AG10803 (cell line): ENCODE data around the gene IMPACT.

Experiments
- DNase-seq: peaks from one replicate; pipeline ENCODE4 v3.0.0; 2010; ENCODE audit warnings: low read depth
- H3K4me3 ChIP-seq: 2 replicates; pipeline ENCODE4 v1.5.1; 2011; ENCODE audit warnings: mild to moderate bottlenecking, low read length, control low read depth
- TF ChIP-seq, protein P1 (sequence below): conservative IDR thresholded peaks from 2 replicates; pipeline ENCODE4 v1.5.1; 2011; ENCODE audit warnings: mild to moderate bottlenecking, low read length, control low read depth, inconsistent platforms

The IMPACT gene

DNA sequence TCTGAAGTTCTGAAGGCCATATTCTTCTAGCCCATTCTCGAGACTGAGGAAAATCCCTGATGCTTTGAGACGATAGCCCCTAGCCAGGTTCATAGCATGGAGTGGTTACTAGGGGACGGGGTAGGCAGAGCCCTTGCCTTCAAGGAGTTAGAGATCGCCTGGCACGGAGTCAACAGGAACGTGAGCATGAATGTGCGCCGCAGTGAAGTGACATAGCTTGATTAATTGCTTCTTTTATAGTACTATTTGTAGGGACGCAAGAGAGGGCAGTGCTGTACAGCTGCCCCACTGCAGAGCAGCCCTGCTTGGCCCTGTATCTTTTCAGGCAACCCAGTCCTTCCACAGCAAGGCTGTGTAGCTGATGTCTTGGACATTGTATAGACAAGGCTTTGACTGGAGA lies 60.2 kb downstream of the IMPACT start:
- no peak overlapping the region for H3K4me3 ChIP-seq
- DNase-seq = no peak
- TF ChIP-seq, protein P1, sequence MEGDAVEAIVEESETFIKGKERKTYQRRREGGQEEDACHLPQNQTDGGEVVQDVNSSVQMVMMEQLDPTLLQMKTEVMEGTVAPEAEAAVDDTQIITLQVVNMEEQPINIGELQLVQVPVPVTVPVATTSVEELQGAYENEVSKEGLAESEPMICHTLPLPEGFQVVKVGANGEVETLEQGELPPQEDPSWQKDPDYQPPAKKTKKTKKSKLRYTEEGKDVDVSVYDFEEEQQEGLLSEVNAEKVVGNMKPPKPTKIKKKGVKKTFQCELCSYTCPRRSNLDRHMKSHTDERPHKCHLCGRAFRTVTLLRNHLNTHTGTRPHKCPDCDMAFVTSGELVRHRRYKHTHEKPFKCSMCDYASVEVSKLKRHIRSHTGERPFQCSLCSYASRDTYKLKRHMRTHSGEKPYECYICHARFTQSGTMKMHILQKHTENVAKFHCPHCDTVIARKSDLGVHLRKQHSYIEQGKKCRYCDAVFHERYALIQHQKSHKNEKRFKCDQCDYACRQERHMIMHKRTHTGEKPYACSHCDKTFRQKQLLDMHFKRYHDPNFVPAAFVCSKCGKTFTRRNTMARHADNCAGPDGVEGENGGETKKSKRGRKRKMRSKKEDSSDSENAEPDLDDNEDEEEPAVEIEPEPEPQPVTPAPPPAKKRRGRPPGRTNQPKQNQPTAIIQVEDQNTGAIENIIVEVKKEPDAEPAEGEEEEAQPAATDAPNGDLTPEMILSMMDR = no peak

DNA sequence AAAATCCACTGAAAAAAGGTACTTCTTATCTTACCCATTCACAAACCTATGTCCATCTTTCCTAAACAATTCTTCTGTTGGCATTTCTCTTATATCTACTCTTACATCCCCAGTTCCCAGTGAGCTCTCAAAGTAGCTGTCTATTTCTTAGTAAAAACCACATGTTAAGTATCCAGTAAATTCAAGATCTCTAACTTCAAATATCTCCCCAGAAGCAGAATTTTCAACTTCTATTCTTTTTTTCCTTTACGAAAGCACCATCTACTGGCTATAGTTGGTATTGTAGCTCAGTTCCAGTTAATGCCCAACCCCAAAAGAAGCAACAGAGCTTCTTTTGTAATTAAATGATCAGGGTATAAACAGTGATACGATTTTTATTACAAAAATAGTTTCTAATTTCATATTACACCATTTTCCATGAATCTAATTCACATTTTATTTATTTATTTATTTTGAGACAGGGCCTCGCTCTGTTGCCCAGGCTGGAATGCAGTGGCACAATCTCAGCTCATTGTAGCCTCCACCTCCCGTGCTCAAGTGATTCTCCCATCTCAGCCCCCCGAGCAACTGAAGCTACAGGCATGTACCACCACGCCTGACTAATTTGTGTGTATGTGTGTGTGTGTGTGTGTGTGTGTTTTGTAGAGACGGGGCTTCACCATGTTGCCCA lies 62.5 kb downstream of the IMPACT start:
- peak; percentile 38 for DNase-seq
- TF ChIP-seq, protein P1 = peak; percentile 81
- H3K4me3 ChIP-seq = no peak overlapping the region

DNA sequence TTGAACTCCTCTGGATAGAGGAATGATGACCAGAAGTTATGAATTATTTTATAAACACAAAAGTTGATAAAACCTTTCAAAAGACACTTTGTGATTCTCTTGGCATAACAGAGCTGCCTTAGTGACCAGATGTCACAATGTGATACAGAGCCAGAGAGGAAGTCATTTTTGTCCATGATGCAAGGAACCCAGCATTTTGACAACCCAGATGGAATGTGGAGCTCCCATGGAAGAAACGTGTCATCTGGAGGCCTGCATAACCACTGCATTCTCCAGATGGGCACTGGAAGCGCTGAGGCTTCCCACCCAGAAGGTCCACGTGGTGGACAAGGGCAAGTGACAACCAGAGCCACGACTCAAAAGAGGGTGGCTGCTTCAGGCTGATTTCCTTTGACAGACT lies 64.1 kb downstream of the IMPACT start:
- H3K4me3 ChIP-seq = no peak overlapping the region
- TF ChIP-seq, protein P1 = no peak; the same call in 1 of the 2 replicates
- DNase-seq = peak; percentile 81

DNA sequence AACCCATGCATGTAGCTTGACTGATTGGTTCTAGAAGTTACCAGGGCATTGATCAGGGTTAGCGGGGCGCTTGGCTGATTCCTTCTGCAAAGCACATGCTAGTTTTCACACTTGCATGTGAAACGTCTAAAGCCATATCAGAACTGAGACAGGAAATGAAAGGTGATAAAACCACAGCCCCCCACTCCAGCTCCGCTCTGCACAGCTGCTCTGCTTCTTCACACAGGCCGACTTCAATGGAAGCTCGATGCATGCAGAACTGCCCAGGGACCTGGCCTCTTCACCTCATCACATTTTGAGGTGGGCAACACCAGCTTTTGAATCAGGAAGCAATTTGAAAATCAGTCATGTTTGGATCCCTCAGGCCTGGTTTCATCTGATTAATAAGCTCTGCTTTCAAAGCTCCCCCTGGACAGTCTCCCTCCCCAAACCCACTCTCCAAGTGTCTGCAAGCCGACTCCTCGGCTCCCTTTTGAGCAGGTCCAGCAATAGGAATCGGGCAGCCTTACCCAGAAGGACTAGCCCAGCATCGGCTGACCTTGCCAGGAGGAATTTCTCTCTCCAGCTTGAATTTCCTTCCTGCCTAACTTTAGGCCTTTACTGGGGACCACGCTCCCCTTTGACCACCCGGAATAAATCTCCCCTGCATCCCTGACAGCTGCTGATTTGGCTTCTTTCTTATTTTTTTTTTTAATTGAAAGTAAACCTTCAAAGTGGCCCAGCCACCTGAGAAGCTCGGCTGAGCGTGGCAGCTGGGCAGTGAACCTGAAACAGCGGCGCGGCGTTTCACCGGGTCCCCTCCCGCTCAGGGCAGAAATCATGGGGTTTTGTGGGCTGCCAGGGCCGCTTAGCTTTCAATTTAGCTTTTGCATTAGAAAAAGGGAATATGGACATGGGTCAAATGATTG lies 65.7 kb downstream of the IMPACT start:
- no peak overlapping the region for H3K4me3 ChIP-seq
- no peak for DNase-seq
- TF ChIP-seq, protein P1 = no peak

DNA sequence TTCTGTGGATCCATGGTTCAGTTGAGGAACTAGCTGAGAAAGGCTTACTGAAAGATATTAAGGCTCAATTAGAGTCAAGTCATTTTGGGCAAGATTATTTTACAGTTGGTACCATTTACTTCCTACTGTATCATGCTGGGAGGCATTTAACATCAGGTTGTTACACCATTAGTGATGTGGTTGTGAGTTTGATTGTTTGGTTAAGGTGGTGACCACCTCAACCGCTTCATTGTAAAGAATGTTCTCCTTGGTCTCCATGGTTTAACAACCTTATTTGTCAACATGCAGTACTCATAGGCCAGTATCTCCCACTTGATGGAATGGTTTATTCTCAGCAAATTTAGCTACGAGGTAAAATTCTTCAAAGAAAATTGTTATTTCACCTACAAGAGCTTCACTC lies 68.1 kb downstream of the IMPACT start:
- no peak overlapping the region for H3K4me3 ChIP-seq
- no peak for DNase-seq
- TF ChIP-seq, protein P1 = no peak

DNA sequence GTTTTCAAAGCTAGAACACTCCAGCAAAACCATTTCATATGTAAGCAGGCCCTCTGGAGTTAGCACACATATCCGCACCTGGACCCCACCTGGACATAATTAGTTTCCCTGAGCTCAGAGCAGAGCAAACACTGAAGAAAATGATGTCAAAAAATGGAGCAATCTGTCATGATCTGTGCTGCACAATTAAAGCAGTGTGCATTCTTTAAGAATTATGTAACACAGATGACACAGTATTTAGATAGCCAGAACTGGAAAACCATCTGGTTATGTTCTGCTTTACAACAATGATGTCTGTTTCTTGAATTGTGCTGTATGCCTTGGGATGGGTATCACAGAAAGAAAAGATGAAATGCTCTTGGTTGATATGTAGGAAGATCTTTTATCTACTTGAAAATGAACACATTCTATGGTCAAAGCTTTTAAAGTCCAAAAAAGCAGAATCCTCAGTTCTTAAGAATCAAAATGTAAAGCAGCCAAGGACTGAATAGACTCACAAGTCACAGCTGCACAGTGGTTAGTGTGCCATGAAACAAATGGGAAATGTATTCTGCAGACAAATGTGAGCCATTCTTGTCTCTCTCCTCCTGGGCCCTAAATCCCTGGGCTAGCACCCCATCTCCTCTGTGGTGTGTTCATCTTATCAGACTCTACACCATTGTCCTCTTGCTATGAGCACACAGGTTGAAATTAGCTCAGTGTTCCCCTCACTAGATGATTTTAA lies 70.7 kb downstream of the IMPACT start:
- peak; percentile 84 for DNase-seq
- TF ChIP-seq, protein P1 = no peak
- no peak overlapping the region for H3K4me3 ChIP-seq
